UCSD-AML1 (cell line): ENCODE measurements around the gene ANXA10.

ENCODE experiments used
- DNase-seq: peaks from one replicate; lab custom pipeline; 2025; ENCODE audit not compliant: unreplicated experiment; lab: John Stamatoyannopoulos, UW

Gene ANXA10

GRCh38 chr4:168221301-168221700, 129.0 kb downstream of the ANXA10 start:
- DNase-seq, result no peak
